Thymus (tissue), 11 donors: ENCODE measurements around the gene LAMP5. TPM values are rescaled to one million over a fixed set of nuclear protein-coding genes. Genes with fewer than 3 reads are reported as not detected.

Source experiments
- DNase-seq, 9 donors: peaks; one replicate each; pipeline ENCODE4 v3.0.0-alpha.2; 2013; ENCODE audit warnings: low spot score in 9 of 9, low read depth in 6 of 9, missing footprints in 1 of 9
- H3K27ac ChIP-seq, 2 donors: one replicate each; pipeline ENCODE4 v1.5.1; 2013; ENCODE audit warnings: control low read depth in 1 of 2, low read depth in 1 of 2, low read length in 1 of 2, mild to moderate bottlenecking in 1 of 2, moderate library complexity in 1 of 2
- H3K27me3 ChIP-seq, 2 donors: one replicate each; pipeline ENCODE4 v1.5.1; 2013; ENCODE audit warnings: low read length in 1 of 2; ENCODE audit not compliant: control insufficient read depth in 2 of 2, insufficient read depth in 1 of 2
- H3K36me3 ChIP-seq, 2 donors: one replicate each; pipeline ENCODE4 v1.5.1; 2013; ENCODE audit warnings: low read length in 1 of 2, mild to moderate bottlenecking in 1 of 2, moderate library complexity in 1 of 2; ENCODE audit not compliant: control insufficient read depth in 2 of 2, insufficient read depth in 2 of 2
- H3K4me1 ChIP-seq, 2 donors: one replicate each; pipeline ENCODE4 v1.5.1; 2013; ENCODE audit warnings: low read length in 2 of 2; ENCODE audit not compliant: control insufficient read depth in 2 of 2, insufficient read depth in 2 of 2
- H3K4me3 ChIP-seq, 2 donors: one replicate each; pipeline ENCODE4 v1.5.1; 2013; ENCODE audit warnings: low read length in 2 of 2, control low read depth in 1 of 2, mild to moderate bottlenecking in 1 of 2
- H3K9me3 ChIP-seq, 2 donors: one replicate each; pipeline ENCODE4 v1.5.1; 2013; ENCODE audit warnings: low read length in 1 of 2, mild to moderate bottlenecking in 1 of 2; ENCODE audit not compliant: control insufficient read depth in 2 of 2, insufficient read depth in 1 of 2
- WGBS: extraction: QIAGEN DNeasy Blood & Tissue Kit; methylation state at CpG from one replicate; pipeline ENCODE4 v1.1.7; 2013; 5-methylcytosine and 5-hydroxymethylcytosine counted together
- polyA plus RNA-seq: library from polyadenylated mRNA; stranded (reverse); fragments of 200-250 nt; gene quantifications from one replicate; pipeline ENCODE4 v1.2.3, GENCODE V29; 2013
- total RNA-seq: library from RNA; stranded (reverse); fragments of 120-200 nt; gene quantifications from one replicate; pipeline ENCODE4 v1.2.4, GENCODE V29; 2013
- donor health status: healthy.

LAMP5 gene
- total and polyA plus RNA-seq, 2 donors = 0.39 to 0.99 TPM

- Histone ChIP-seq H3K4me1 (peaks cover 0 to 4% of the 10 kb centered on the region in 2 donors), H3K9me3 (no peaks in the 10 kb centered on the region), H3K4me3 (no peak overlapping the region), H3K36me3 (no peaks in the 10 kb centered on the region), H3K27ac (no peak overlapping the region), H3K27me3 (peaks cover 41 to 69% of the 10 kb centered on the region in 2 donors)
- WGBS = 39% methylated on average over 8 of the region's 8 CpGs
- no peak for DNase-seq
Observed at GRCh38 chr20:9517297-9518162, 3.1 kb downstream of the LAMP5 start.

GRCh38 chr20:9518576-9519175 lies 4.3 kb downstream of the LAMP5 start:
- no peaks in the 10 kb centered on the region for H3K36me3 ChIP-seq
- DNase-seq = no peak
- H3K4me3 ChIP-seq = no peak overlapping the region
- peaks cover 0 to 4% of the 10 kb centered on the region in 2 donors for H3K4me1 ChIP-seq
- H3K27me3 ChIP-seq = peaks cover 41 to 66% of the 10 kb centered on the region in 2 donors
- H3K27ac ChIP-seq = no peak overlapping the region
- WGBS = 25% methylated on average over 8 of the region's 8 CpGs
- no peaks in the 10 kb centered on the region for H3K9me3 ChIP-seq

DNA sequence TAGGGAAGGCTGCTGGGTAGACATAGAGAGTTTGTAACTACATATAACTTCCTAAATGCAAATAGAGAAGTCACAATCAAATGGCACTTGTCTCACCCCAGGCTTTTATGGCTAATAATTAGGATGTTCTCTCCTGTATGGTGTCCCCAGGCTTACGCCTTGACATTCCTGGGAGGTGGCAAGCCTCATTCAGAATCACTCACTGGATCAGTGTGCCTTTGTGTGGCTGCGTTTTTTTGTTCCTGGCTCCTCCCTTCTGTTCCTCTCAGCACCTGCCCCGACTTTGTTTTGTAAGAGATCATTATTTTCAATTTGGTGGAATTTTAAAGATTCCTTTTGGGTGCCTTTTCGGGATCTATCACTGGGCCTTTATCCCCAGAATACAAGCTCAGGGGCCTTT lies 5.7 kb downstream of the LAMP5 start:
- H3K4me3 ChIP-seq = no peak overlapping the region
- H3K4me1 ChIP-seq = peaks cover 0 to 4% of the 10 kb centered on the region in 2 donors
- no peaks in the 10 kb centered on the region for H3K36me3 ChIP-seq
- H3K27ac ChIP-seq = no peak overlapping the region
- WGBS = 72% methylated on average over 4 of the region's 4 CpGs
- H3K9me3 ChIP-seq = no peaks in the 10 kb centered on the region
- peaks cover 29 to 52% of the 10 kb centered on the region in 2 donors for H3K27me3 ChIP-seq
- DNase-seq = no peak

GRCh38 chr20:9523636-9524035 lies 9.2 kb downstream of the LAMP5 start:
- H3K27ac ChIP-seq = no peak overlapping the region
- 78% methylated on average over 3 of the region's 3 CpGs for WGBS
- H3K27me3 ChIP-seq = peaks cover 0 to 19% of the 10 kb centered on the region in 2 donors
- no peaks in the 10 kb centered on the region for H3K9me3 ChIP-seq
- H3K4me1 ChIP-seq = no peaks in the 10 kb centered on the region
- no peaks in the 10 kb centered on the region for H3K36me3 ChIP-seq
- no peak overlapping the region for H3K4me3 ChIP-seq
- no peak for DNase-seq

DNA sequence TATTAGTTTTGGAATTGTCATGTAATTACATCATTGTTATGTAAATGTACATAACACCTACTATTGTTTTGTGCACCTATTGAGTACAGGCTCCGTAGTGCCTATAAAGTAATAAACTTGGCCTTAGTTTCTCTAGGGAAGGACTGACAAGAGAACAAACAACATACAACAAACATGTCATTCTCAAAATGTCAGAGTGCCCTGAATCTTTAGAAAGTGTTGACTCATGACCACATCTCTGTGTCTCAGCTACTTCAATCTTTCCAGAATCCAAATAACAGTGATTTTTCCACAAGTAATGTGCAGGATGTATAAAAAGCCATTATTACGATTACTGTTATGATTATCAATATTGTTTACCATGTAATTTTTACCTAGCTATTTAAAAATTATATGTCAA lies 17.2 kb downstream of the LAMP5 start:
- no peak for DNase-seq
- 88% methylated on average over 2 of the region's 2 CpGs for WGBS
- Histone ChIP-seq H3K27ac (no peak overlapping the region), H3K9me3 (no peaks in the 10 kb centered on the region), H3K27me3 (peaks cover 0 to 2% of the 10 kb centered on the region in 2 donors), H3K4me3 (no peak overlapping the region), H3K4me1 (no peaks in the 10 kb centered on the region), H3K36me3 (no peaks in the 10 kb centered on the region)

GRCh38 chr20:9532069-9532838 lies 17.9 kb downstream of the LAMP5 start:
- 71% methylated on average over 4 of the region's 4 CpGs for WGBS
- Histone ChIP-seq H3K27me3 (peaks cover 0 to 2% of the 10 kb centered on the region in 2 donors), H3K9me3 (no peaks in the 10 kb centered on the region), H3K36me3 (no peaks in the 10 kb centered on the region), H3K4me3 (no peak overlapping the region), H3K4me1 (no peaks in the 10 kb centered on the region), H3K27ac (no peak overlapping the region)
- no peak for DNase-seq

DNA sequence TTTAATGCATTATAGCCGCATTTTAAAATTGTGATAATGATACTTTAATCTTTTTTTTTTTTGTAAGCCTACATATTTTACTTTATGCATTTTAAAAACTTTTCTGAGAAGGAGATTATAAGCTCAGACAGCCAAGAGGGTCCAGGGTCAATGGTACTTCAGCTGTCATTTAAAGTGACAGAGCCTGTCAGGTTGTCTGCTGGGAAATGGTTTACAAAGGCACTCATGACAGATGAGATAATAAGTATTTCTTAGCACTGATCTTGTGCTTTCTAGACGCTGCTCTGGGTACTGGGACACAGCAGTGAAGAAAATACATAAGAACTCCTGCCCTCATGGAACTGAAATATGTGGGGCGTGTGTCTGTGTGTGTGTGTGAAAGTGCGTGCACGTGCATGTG lies 19.6 kb downstream of the LAMP5 start:
- no peak overlapping the region for H3K27ac ChIP-seq
- no peak overlapping the region for H3K4me3 ChIP-seq
- peaks cover 0 to 2% of the 10 kb centered on the region in 2 donors for H3K27me3 ChIP-seq
- H3K36me3 ChIP-seq = no peaks in the 10 kb centered on the region
- H3K9me3 ChIP-seq = no peaks in the 10 kb centered on the region
- no peaks in the 10 kb centered on the region for H3K4me1 ChIP-seq
- DNase-seq = no peak
- 92% methylated on average over 5 of the region's 5 CpGs for WGBS

- no peaks in the 10 kb centered on the region for H3K9me3 ChIP-seq
Observed at GRCh38 chr20:9535449-9535848, 21.1 kb downstream of the LAMP5 start.

GRCh38 chr20:9543214-9543613 lies 28.8 kb downstream of the LAMP5 start:
- DNase-seq = no peak
- Histone ChIP-seq H3K27ac (no peak overlapping the region), H3K4me1 (no peaks in the 10 kb centered on the region), H3K4me3 (no peak overlapping the region), H3K9me3 (no peaks in the 10 kb centered on the region), H3K36me3 (no peaks in the 10 kb centered on the region), H3K27me3 (peaks cover 0 to 2% of the 10 kb centered on the region in 2 donors)
- WGBS = 35% methylated on average over 4 of the region's 4 CpGs

More at GRCh38 chr20:9535449-9535848, 21.1 kb downstream of the LAMP5 start:
- 89% methylated on average over 2 of the region's 2 CpGs for WGBS
- H3K4me1 ChIP-seq = no peaks in the 10 kb centered on the region
- DNase-seq = no peak
- no peak overlapping the region for H3K4me3 ChIP-seq
- H3K27ac ChIP-seq = no peak overlapping the region
- H3K27me3 ChIP-seq = no peaks in the 10 kb centered on the region
- H3K36me3 ChIP-seq = no peaks in the 10 kb centered on the region
